Putamen (tissue), 1 donor: ENCODE measurements around the gene TRERF1.

Source experiments
- DNase-seq: peaks from one replicate; pipeline ENCODE4 v3.0.0-alpha.2; 2016; ENCODE audit warnings: low spot score

The TRERF1 gene

DNA sequence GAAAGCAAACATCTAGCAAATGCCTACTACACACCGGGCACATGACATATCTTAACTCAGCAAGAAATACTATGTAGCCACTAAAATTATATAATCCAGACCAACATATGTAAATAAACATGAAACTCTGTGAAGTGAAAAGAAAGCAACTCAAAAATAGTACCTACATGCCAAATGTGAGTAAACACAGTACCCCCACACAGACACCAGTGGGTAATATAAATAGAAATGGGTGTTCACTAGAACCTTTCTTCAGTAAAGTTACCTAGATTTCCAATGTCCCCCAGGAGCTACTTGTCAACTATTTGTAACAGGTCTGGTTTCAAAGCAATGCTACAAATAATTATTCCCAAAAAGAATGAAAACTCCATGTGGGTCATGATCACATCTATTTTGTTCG is 25.5 kb downstream of the TRERF1 start:
- DNase-seq, result no peak

DNA sequence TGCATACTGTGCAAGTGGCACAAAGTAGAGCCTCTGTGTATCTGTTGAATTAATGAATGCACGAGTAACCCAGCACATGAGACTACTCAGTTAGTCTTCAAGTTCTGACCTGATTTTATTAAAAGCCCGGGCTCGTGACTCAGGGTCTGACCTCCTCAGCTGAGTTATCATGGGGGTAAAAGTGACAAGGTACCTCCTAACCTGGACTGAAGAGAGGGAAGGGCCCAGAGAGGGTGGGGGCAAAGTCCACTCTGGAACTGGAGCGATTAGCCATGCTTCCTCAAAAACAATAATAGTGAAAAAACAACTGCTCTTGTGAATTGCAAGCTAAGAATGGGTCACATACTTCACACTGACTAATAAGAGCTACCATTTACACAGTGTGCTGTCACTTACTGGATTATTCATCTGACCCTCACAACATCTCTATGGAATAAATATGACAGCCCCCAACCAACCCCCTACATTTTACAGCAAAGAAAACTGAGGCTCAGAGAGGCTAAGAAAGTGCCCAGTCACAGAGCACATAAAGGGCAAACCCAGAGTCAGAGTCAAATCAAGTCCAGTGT is 26.7 kb downstream of the TRERF1 start:
- no peak for DNase-seq

DNA sequence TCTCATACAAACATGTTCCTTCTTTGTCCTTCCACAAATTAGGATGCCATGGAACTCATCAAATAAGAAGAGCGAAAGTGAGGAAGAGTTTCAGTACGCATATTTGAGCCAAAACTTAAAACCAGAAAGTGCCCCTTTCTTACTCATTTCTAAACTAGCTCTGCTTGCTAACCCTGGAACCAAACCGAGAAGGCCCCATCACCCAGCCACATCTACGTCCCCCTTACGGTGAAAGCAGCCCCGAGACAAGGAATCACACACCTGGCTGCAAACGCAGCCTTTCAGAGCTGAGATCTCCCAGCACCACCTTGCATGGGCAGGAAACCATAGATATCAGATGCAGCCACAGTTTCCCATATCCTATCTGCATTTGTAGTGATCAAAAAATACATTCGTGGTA is 28.5 kb downstream of the TRERF1 start:
- DNase-seq, result no peak

DNA sequence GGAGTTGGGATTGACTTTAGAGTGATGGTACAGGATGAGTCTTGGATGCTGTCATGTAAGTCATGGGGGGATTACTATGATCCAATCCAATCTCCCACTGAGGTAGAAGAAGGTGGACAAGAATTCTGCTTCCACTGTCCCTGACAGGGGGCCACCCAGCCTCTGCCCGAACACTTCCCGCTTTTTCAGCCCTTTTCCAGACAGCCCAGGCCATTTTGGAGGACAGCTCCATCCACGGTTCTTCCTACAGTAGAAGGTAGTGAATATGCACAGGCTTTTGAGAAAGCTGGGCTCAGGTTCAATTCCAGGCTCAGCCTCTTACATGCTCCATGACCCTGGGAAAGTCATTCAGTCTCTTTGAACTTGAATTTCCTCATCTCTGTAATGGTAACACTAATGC is 31.0 kb downstream of the TRERF1 start:
- DNase-seq, result no peak

DNA sequence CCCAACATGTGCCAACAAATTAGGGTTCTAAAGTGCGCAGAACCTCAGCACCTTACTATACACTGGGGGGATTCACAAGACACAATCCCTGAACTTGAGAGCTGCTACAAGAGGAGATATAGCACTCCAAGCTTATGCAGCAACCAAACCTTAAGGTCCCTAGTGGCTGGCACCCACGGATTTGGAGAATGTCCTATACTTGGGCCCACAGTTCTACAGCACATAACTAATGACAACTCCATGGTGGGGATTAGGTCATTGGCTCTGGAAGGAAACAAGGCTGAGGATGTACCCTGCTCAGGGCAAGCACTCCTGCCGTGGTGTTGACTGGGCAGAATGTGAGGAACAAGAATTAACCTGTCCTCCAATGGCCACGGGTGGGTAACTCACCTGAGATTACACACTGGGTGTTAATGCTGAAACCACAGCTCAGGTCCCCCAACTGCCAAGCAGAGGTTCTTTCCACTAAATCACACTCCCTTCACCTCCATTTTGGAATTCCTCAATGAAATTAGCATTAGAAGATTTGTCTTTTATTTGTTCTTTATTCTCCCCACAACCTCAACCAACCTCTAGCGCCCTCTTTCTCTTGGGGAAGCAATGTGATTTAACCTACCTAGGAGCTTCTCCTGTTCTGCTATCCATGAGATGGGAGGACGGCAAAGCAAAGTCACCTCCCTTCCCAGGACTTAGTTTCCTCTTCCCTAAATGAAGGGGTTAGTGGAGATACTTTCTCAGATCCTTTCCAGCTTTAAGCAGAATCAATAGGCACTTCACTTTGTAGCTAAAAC is 32.0 kb downstream of the TRERF1 start:
- DNase-seq, result no peak

DNA sequence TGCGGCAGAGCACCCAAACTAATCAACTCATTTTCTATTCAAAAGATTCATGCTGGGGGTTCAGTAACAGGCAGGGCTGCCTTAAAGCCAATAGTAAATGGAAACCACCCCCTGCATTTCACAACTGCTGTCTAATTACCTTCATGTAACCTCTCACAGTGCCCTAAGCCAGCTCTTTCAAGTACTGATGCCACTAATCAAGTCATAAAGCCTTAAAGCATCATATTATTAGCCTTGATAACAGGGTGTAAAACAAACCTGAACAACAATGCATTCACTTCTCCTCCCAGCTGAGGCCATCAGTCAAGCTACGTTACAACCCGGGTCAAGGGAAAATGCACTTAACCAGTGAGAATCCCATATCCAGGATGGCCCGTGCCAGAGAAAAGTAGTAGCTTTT is 33.0 kb downstream of the TRERF1 start:
- DNase-seq, result no peak

DNA sequence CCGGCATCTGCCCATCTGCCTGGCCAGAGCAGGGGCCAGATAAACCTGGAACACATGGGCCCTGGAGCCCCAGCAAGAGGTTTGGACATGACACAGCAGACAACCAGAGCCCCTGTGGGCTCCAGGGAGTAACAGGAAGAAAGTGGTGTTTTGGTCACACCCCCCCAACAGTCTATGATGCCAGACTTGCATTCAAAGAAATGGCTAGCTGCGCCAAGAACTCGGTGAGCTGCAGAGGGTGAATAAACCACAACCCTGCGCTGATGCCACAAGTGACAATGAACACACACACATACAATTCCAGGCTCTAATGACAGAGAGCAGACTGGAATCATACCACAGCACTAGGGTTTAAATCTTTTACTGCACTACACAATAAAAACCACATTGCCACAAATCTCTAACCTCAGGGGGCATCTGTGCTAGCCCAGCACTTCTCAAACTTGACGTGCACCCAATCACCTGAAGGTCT is 34.0 kb downstream of the TRERF1 start:
- no peak for DNase-seq

DNA sequence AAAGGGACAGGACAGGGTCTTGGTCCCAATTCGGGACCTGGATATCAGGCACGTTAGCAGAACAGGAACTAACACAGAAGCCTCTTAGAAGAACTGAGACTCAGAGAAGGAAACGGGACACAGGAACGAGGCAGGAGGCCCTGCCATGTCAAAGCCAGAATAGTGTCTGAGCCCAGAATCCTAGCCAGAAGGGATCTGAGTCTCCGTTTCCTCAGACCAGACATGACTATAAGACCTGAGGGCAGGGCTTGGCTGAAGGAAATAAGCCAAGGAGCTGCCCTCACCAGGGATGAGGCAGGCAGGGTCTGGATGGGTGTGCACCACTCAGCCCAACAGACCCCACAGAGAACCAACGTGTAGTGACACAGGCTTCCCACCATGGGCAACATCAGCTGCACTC is 40.3 kb downstream of the TRERF1 start:
- no peak for DNase-seq

DNA sequence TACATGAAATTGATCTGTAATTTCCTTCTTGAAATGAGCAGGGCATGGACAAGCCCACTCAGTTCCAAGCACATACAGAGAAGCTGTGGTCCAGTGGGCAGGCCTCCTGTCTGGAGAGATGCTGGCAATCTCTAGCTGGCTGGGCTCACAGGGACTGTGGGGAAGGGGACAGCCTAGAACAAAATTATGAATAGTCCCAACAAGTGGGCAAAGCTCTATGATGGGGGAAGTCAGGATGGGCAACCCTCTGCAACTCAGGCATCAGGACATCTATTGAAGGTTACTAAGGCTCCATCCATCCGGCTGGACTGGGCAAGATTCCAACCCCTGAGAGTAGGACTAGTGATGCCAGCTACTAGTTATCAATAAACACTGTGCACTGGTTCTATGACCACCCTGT is 40.9 kb downstream of the TRERF1 start:
- no peak for DNase-seq

DNA sequence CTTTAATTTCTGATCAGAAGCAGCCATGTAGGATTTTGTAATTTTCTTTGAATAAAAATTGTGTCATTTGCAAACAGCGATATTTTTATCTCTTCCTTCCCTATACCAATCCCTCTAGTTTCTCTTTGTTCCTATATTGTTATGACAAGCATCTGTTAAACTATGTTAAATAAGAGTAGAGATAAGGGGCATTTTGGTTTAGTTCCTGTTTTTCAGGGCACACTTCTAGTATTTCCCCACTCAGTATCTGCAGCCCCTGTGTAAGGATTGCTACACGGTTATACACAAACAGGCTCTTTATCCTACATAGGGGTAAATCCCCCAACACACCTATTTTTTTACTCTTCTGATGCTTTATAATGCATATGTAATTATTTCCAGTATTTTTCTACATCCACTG is 42.1 kb downstream of the TRERF1 start:
- no peak for DNase-seq

DNA sequence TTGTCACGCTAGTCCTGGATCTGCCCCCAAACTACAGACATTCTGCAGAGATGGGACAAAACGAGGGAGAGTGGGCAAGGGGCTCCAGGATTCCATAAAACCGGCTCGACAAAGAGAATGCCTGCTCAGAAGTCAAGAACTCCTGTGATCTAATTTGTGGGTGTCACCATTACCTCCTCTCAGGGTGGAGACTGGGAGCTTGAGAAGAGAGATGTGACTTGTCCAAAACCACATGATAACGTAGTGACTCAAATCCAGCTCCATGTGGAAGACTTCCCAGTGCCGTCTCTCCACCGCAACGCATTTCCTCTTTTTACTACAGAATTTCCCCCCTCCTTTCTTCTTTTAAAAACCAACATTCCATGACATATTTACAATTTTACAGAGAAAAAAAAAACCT is 44.3 kb downstream of the TRERF1 start:
- DNase-seq, result no peak

DNA sequence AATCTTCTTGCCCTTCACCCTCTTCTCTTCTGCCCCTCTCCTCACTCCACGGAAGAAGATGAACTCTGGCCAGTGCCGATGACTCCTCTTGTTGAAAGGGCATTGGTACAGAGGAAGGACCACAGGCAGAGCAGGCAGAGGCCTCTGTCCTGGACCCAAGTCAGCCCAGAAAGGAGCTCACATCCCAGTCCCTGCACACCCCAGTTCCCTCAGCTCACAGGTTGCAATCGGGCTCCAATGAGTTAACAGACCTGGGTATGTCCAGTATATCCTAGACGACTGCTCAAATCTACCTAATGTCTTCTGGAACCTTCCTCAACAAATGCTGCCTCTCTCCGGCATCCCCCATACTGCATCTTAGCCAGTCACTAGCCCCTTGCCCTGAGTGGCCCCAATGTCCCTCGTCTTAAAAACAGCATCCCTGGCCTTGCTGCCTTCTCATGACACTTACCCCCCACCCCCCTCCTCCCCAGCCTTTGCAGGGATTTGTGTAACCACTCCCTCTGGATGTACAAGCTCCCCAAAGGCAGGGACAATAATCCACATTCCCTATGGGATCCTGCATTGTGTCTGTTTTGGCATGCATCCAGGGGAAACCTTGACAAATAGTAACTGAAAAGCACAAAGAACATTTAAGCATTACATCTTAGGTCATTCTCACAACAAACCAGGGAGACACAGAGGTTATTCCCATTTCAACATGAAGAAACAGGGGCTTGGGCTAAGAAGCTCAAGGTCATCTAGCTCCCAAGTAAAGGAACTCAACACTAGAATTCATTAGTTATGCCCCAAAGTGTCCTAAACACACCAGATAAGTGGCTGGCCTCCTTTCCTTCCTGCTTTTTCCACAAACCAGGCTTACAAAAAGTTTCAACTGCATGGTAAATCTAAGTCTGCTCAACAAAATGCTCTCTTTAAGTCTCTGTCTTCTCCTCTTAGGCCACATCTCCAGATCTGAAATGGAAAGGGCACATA is 45.1 kb downstream of the TRERF1 start:
- no peak for DNase-seq

DNA sequence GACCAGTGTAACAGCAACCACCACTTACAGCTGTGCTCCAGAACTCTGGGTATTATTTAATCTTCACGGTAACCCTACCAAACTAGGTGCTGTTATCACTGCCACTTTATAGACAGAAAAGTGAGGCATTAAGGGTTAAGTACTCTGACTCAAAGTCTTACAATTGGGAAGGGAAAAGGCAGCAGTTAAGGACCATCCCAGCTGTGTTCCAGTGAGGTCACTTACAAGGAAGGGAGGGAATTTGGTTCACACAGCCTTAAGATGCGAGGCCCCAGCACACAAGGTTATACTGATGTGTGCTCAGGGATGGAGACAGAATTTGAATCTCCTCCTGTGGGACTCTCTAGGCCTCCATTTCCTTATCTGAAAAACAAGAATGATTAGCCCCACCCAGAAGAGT is 46.7 kb downstream of the TRERF1 start:
- no peak for DNase-seq

DNA sequence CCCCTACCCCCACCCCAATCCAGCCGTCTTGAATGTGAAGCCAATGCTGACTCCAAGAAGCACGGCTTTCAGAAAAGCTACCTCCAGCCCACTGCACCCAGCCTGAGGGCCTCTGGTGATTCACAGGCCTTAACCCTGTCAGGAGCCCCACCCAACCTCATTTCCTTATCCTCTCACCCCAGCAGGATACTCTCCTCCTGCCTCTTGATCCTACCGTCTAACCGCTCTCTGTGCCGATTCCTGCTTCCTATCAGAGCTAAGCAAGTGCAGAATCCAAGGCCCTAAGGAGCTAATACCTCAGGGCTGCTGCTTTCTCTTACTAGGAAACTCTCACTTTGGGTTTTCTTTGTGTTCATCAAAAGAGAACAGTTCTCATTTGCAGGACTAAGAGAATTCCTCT is 47.2 kb downstream of the TRERF1 start:
- no peak for DNase-seq

DNA sequence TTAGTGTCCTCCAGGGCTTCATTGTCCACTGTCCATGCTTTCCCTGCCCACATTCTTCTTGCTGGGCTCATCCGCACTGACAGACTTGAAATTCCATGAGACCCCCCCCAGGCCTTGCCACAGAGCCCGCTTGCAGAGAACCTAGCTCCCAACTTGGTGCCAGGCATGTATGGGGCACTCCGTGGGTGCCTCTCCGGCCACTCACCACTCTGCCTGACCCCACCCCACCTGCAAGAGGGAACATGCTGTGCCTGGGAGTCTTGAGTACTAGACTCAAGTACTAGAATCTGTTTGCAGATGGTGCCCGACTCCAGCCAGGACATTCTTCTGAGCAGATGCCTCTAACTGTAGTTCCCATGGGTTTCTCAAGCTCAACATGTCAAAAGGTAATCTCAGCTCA is 47.9 kb downstream of the TRERF1 start:
- DNase-seq, result no peak

DNA sequence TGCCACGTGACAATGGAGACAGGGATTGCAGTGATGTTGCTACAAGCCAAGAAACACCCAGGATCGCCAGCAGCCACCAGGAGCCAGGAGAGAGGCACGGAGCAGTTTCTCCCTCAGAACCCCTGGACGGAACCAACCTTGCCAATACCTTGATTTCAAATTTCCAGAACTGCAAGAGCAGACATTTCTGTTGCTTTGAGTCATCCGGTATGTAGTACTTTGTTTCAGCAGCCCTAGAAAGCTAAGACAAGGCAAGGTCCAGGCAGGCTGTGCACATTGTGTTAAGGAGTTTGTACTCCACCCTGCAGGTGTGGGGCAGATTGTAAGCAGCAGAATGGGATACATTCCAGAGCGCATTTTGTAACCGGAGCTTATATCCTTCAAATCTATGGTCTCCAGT is 48.3 kb downstream of the TRERF1 start:
- no peak for DNase-seq

DNA sequence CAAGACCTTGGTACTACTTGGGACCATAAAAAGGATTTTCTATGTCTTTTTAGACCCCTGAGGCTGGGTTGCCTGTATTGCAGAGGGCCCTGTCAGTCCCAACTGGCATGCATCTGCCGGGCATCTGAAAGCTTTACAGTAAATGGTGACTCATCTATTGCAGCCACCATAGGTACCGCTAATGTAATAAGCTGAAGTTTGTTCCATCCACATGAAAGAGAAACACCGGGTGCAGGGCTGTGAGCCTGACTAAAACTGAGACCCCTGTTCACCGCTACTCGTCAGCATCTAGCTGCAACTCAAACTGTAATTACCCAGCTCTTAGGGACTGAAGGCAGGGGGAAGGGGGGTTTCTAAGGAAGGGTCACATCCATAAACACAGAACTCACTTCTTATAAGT is 49.5 kb downstream of the TRERF1 start:
- DNase-seq, result no peak

DNA sequence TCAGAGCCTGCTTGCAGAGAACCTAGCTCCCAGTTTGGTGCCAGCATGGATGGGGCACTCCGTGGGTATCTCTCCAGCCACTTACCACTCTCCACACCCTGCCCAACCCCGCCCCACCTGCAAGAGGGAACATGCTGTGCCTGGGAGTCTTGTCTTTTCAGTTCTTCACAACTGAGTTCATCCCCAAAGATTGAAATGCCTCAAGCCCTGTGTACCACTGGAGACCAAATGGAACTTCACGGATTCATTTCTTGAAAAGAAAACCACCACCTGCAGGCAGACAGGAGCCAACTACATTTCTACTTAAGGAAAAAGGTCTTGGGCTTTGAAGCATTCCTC is 50.1 kb downstream of the TRERF1 start:
- DNase-seq, result no peak

DNA sequence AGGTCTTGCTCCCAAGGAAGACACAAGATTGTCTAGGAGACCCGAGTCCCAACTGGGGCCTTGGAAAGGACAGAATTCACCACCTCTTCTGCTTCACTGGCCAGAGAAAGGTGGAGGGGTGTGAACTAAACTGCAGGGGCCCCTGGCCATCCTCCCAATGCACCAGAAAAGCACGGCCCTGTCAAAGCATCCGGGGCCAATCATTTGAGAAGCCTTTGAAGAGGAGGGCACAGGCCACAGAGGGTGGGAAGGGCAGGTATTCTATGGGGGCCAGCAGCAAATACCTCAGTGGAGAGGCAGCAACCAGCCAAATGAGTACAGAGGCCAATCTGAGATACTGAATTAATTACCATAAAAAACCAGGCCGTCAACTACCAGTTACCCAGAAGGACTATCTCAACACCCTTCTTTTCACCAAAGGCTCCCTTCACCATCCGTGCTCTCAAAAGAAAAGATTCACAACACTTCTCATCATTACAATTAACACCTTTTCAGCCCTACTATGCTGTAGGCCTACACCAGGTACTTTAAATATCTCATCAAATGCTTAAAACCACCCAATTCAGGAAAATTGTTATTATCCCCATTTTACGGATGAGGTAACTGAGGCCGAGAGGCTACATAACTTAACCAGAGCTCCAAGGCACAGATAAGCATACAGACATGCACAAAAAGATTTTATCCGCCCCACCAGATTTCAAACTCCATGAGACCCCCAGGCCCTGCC is 50.7 kb downstream of the TRERF1 start:
- no peak for DNase-seq

DNA sequence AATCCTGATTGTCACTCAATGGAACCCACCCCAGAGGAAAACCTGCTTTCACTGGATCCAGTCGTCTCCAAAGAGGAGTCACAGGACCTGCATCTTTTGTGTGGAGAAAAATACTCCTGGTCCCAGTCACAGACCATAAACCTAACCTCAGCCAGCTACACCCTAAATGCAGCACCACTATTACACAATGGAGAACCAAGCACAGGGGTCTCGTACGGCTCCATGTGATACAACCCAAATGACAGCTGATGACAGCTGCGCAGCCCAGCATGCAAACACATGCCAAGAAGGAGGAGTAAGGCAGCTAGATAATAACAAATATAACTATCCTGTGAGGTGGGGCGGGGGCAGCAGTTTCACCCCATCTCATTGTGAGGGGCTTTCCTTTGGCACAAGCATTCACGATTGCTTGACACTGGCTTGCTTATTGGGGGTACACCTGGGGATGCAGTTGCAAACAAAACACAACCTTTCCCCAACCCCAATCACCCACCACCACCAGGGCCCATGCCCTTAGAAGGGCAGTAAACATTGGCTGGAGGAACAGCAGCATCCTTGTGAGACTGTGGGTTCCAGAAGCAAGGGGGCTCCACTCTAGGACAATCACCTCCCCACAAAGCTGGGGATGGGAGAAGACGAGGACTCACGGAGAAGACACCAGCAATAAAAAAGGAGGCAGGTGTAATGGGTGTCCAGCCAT is 51.5 kb downstream of the TRERF1 start:
- no peak for DNase-seq

DNA sequence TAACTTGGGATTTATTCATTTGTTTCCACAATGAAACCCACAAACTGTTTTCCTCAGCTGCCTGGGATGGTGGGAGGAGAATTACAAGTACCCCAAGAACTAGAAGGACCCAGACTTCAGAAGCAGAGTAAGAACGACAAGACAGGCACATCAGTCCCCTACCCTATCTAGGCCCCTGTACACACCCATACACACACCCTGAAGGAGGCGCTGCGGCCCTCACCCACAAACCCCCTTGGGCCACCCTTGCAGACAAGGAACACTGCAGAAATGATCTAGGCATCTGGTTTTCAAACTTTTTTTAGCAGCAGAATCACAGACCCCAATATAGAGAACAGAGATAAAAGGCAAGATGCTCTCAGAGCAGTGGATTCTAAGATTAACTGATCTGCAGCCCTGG is 55.0 kb downstream of the TRERF1 start:
- DNase-seq, result no peak
